Measurements from ENCODE around the gene GRN.
"Not testable (repeated sequence)": the region's sequence is repeated elsewhere in the genome, so short reads cannot be mapped to it uniquely, and the experiment has no call there.

GRN gene

GRCh38 chr17:44321246-44322120, 23.6 kb upstream of the GRN start:
- DNase-seq (ENCODE audit: low spot score): no peak

DNA sequence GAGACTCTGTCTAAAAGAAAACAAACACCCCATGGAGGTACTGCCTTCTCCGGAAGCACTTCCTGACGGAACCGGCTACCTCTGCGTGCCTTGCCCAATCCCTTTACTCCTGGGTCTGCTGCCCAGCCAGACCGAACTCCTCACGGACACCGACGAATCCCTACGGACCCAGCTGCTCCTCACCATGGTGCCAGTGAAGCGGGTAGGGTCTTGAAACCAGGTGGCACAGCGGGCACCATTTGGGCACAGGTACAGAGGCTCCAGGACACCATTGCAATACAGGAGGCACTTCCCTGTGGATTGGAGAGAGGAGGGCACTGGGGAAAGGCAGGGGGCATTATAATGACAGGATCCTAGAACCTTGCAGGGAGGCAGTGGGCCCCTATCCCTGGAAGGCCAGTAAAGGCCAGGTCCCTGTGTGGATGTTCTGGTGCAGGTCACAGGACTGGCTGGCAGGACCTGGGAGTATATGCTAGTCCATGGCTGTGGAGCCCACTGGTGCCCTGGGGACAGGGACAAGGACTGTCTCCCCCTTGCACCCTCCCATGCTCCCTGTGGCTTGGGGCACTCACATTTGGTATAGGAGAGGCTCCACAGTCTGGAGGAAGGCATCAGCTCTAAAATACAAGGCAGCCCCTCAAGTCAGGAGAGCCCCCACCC, 22.7 kb upstream of the GRN start:
- DNase-seq (ENCODE audit: low spot score): no peak

DNA sequence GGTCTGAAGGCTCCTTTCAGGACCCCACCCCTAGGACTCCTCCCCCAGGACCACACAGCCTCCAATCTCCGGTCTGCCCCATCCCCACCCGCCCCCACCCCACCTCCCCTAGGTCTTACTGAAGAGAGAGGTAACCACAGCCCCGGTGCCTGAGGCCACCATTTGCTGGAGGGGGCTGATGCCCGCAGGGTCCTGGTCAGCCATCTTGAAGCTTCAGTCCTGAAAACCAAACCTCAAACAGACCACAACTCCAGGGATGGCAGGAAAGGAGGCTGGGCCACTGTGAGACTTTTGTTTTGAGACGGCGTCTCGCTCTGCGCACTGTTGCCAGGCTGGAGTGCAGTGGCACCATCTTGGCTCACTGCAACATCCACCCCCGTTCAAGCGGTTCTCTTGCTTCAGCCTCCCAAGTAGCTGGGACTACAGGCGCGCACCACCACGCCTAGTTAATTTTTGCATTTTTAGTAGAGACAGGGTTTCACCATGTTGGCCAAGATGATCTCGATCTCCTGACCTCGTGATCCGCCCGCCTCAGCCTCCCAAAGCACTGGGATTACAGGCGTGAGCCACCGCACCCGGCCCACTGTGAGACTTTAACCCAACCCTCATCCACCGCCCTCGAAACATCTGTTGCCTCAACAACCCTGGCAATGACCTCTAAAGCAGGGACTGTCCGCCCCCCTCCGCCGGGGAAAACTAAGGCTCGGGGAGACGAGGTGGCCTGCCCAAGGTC, 21.6 kb upstream of the GRN start:
- DNase-seq (ENCODE audit: low spot score): no peak

GRCh38 chr17:44324092-44324570, 21.0 kb upstream of the GRN start:
- DNase-seq (ENCODE audit: low spot score): no peak

DNA sequence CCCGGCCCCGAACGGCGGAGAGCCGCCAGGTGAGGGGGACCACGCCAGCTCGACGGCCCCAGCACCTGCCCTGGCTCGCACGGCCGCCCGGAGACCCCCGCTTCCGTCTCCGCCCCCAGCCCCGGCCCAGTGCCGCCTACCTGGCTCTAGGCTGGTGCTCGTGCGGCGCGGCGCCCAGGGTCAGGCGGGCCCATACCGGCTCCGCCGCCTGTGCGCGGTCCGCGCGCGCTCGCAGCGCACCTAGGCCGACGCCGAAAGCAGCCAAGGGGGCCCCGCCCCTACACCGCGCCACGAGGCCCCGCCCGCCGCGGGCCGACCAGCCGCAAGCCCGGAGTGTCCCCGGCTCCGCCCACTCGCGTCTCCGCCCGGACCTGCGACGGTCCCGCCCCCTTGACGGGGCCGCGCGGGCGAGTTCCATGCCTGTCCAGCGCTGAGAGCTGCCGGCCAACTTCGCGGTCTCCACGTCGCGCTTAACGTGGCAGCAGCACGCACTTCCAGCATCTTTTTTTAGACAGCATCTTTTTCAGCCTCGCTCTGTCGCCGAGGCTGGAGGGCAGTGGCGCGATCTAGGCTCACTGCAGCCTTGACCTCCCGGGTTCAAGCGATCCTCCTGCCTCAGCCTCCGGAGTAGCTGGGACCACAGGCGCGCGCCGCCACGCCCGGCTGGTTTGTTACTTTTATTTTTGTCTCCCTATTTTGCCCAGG, 20.4 kb upstream of the GRN start, which contains the start of gene SLC25A39:
Gene SLC25A39, minus strand, starts transcription at position 253 of the 705 bp plus-strand sequence. CDS start 1,261 bp downstream, outside the sequence.
- DNase-seq (ENCODE audit: low spot score): peak; percentile 92

DNA sequence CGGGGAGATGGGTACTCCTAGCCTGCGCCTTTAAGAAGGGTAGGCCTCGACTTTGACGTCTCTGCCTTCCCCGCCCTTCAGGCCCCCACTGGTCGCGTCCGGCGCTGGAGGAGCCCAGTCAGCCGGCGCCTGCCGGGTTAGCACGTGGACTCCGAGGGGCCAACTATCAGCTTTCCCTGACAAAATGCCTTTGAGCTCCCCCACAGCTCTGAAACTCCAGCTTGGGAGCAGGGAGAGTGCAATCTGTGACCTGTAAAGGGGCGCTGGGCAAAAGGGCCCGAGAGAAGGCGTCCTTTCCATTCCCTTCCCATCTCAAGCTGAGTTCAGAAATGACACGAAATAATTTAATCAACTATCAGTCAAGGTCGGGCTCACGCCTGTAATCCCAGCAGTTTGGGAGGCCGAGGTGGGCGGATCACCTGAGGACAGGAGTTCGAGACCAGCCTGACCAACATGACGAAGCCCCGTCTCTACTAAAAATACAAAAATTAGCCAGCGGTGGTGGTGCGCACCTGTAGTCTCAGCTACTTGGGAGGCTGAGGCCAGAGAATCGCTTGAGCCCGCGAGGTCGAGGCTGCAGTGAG, 18.1 kb upstream of the GRN start:
- peak; percentile 93 for DNase-seq (ENCODE audit: low spot score)

DNA sequence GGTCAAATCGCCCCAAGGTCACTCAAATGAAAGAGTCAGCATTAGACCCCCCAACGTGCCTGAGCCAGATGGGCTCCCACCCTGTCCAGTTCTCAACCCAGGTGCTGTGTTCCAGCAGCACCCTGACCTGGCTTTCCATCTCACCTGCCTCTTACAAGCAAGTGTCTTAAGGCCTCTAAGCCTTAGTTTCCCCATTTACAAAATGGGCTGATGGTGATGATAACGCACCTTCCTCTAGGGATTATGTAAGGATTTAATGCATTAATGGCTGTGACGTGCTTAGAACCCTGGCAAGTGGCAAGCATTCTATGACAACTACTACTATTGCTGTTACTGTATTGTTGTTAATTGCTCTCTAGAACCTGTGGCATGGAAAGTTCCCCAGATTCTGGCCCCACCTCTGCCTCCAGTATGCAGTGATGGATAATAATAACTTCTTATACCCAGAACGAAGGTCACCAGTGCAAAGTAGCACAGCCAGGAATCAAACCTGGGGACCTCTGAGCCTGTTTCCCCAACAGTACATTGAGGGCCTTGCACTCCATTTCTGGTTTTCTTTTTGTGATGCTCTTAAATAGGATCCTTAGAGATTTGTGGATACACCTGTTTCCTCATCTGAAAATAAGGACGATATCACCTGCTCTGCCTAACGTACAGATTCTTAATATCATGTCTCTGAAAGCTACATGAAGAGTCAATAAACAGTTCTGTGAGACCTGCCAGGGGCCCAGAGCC, 17.2 kb upstream of the GRN start:
- DNase-seq (ENCODE audit: low spot score): no peak

DNA sequence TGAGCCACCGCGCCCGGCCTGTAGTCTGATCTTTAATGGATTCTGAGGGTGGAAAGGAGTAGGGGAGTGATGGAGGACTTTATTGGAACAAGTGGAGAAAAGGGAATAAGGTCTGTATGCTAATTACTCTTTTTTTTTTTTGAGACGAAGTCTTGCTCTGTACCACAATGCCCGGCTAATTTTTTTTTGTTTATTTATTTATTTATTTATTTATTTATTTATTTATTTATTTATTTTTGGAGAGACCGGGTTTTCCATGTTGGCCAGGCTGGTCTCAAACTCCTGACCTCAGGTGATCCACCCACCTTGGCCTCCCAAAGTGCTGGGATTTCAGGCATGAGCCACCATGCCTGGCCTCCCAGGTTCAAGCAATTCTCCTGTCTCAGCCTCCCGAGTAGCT, 15.6 kb upstream of the GRN start:
- not testable (repeated sequence) for DNase-seq (ENCODE audit: low spot score)

GRCh38 chr17:44330263-44330662, 14.8 kb upstream of the GRN start:
- not testable (repeated sequence) for DNase-seq (ENCODE audit: low spot score)

- peak; percentile 75 for DNase-seq (ENCODE audit: low spot score)
These were observed 13.8 kb upstream of the GRN start for GRCh38 chr17:44331249-44331760.

- no peak for DNase-seq (ENCODE audit: low spot score)
These were observed 11.7 kb upstream of the GRN start for GRCh38 chr17:44333371-44333770.

GRCh38 chr17:44334315-44334714, 10.8 kb upstream of the GRN start:
- no peak for DNase-seq (ENCODE audit: low spot score)

- DNase-seq (ENCODE audit: low spot score): no peak
These were observed 10.4 kb upstream of the GRN start for GRCh38 chr17:44334727-44335126.

- DNase-seq (ENCODE audit: low spot score): no peak
These were observed 9.5 kb upstream of the GRN start for GRCh38 chr17:44335564-44335963.

DNA sequence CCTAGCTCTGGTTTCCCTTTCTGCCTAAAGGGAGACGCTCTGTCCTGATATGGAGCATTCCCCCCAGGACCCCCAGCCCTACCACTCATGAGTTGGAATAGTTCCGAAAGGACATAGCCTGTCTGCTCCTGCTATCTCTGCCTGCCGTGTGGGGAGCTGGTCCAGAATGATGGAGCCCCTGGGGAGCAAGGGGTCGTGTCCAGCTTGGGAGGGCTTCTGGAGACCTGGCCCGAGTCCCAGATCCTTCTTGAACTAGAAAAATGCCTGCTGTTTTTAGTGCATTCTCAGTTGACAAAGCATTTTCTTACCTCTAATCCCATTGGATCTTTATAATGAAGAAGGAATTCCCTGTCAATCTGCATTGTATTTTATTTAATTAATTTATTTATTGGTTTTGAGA, 9.1 kb upstream of the GRN start:
- DNase-seq (ENCODE audit: low spot score): no peak

GRCh38 chr17:44338702-44339101, 6.4 kb upstream of the GRN start:
- DNase-seq (ENCODE audit: low spot score): no peak

GRCh38 chr17:44340553-44340952, 4.5 kb upstream of the GRN start:
- not testable (repeated sequence) for DNase-seq (ENCODE audit: low spot score)

DNA sequence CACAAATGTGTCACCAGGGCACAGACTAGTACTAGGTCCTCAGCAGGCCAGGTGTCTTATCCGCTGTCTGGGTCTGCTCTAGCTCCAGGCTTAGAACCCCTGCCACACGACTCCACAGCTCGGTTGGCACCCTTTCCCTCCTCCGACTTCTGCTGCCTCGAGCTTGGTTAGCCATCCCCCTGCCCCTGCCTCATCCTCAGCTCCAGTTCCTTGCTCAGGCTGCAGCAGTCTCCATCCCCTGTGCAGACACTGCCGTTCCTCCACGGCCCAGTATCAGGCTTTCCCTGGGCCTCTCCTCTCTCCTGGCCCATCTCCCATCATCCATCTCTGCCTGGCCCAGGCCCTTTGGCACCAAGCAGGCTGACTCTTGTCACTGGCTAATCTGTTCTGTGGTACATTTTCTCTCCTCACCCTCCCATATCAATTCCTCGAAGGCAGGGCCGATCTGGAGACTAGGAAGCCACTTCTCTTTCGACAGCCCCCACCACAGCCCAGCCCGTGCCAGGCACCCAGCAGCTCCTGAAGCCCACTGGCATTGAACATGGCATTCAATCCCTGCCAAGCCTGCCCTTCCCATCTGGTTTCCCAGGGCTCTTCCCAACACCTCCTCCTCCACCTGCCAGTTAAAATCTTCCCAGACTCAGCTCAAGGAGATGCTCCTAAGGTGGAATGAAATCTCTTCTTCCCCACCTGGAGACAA, 1.4 kb upstream of the GRN start:
- no peak for DNase-seq (ENCODE audit: low spot score)

GRCh38 chr17:44345454-44346026, 438 bp downstream of the GRN start:
- peak; percentile 77 for DNase-seq (ENCODE audit: low spot score)

Data from iPS-NIHi11 (cell line).